ENCODE measurements around the gene SNCB. TPM values are rescaled to one million over a fixed set of nuclear protein-coding genes. Genes with fewer than 3 reads are reported as not detected.

Gene SNCB
- total RNA-seq, 1 experiment from 2014 or later: 2.0 TPM

GRCh38 chr5:176625512-176625911 is 4.8 kb downstream of the SNCB start:
- no peak for DNase-seq (ENCODE audit: low read depth)

GRCh38 chr5:176624938-176625337 is 5.4 kb downstream of the SNCB start:
- no peak for DNase-seq (ENCODE audit: low read depth)

- DNase-seq (ENCODE audit: low read depth): no peak
These were observed 6.2 kb downstream of the SNCB start for GRCh38 chr5:176624142-176624541.

GRCh38 chr5:176621661-176622079 is 8.7 kb downstream of the SNCB start:
- peak; percentile 75 for DNase-seq (ENCODE audit: low read depth)

GRCh38 chr5:176620333-176620981 is 9.9 kb downstream of the SNCB start:
- peak; percentile 72 for DNase-seq (ENCODE audit: low read depth)

GRCh38 chr5:176619569-176620332 is 10.6 kb downstream of the SNCB start:
- DNase-seq (ENCODE audit: low read depth): no peak

- peak; percentile 46 for DNase-seq (ENCODE audit: low read depth)
These were observed 11.1 kb downstream of the SNCB start for GRCh38 chr5:176619203-176619568.

- DNase-seq (ENCODE audit: low read depth): no peak
These were observed 11.6 kb downstream of the SNCB start for GRCh38 chr5:176618783-176619182.

- DNase-seq (ENCODE audit: low read depth): no peak
These were observed 13.8 kb downstream of the SNCB start for GRCh38 chr5:176616511-176616910.

- peak; percentile 87 for DNase-seq (ENCODE audit: low read depth)
These were observed 15.4 kb downstream of the SNCB start for GRCh38 chr5:176614805-176615478.

- no peak for DNase-seq (ENCODE audit: low read depth)
These were observed 17.5 kb downstream of the SNCB start for GRCh38 chr5:176612855-176613254.

- no peak for DNase-seq (ENCODE audit: low read depth)
These were observed 18.3 kb downstream of the SNCB start for GRCh38 chr5:176612008-176612407.

GRCh38 chr5:176611435-176611834 is 18.9 kb downstream of the SNCB start:
- DNase-seq (ENCODE audit: low read depth): peak; percentile 80

GRCh38 chr5:176610435-176610773 is 19.9 kb downstream of the SNCB start:
- no peak for DNase-seq (ENCODE audit: low read depth)

- peak; percentile 54 for DNase-seq (ENCODE audit: low read depth)
These were observed 20.5 kb downstream of the SNCB start, which contains the start of gene GPRIN1 for GRCh38 chr5:176609724-176610434. Gene GPRIN1 (minus strand): TSS chr5:176610156. CDS start chr5:176599834, 10,322 bp downstream.

GRCh38 chr5:176608937-176609723 is 21.2 kb downstream of the SNCB start:
- DNase-seq (ENCODE audit: low read depth): no peak

- DNase-seq (ENCODE audit: low read depth): no peak
These were observed 22.1 kb downstream of the SNCB start for GRCh38 chr5:176608142-176608705.

GRCh38 chr5:176606875-176607274 is 23.5 kb downstream of the SNCB start:
- DNase-seq (ENCODE audit: low read depth): no peak

- no peak for DNase-seq (ENCODE audit: low read depth)
These were observed 24.3 kb downstream of the SNCB start for GRCh38 chr5:176606032-176606431.

GRCh38 chr5:176603091-176603490 is 27.2 kb downstream of the SNCB start:
- no peak for DNase-seq (ENCODE audit: low read depth)

Data from LHCN-M2 (cell line).